ENCODE results near the gene MYO5B. TPM values are rescaled to one million over a fixed set of nuclear protein-coding genes. Genes with fewer than 3 reads are reported as not detected.

MYO5B gene
- polyA plus RNA-seq, 4 donors: 6.2 to 30.2 (median 28.3) TPM

- DNase-seq (ENCODE audit: low read depth in 4 of 4, low spot score in 3 of 4): no peak
Measured at GRCh38 chr18:50030146-50030545, 164.8 kb downstream of the MYO5B start.

- no peak for DNase-seq (ENCODE audit: low read depth in 4 of 4, low spot score in 3 of 4)
Measured at GRCh38 chr18:50027996-50028395, 167.0 kb downstream of the MYO5B start.

GRCh38 chr18:50024466-50024865 is 170.5 kb downstream of the MYO5B start:
- DNase-seq (ENCODE audit: low read depth in 4 of 4, low spot score in 3 of 4): no peak

- DNase-seq (ENCODE audit: low read depth in 4 of 4, low spot score in 3 of 4): no peak
Measured at GRCh38 chr18:50022985-50023384, 172.0 kb downstream of the MYO5B start.

GRCh38 chr18:50014606-50015005 is 180.3 kb downstream of the MYO5B start:
- DNase-seq (ENCODE audit: low read depth in 4 of 4, low spot score in 3 of 4): no peak

- DNase-seq (ENCODE audit: low read depth in 4 of 4, low spot score in 3 of 4): no peak
Measured at GRCh38 chr18:50013363-50014138, 181.4 kb downstream of the MYO5B start.

- DNase-seq (ENCODE audit: low read depth in 4 of 4, low spot score in 3 of 4): no peak
Measured at GRCh38 chr18:50011813-50012435, 183.0 kb downstream of the MYO5B start.

- DNase-seq (ENCODE audit: low read depth in 4 of 4, low spot score in 3 of 4): peak; percentile 6 to 29 (median 10)
Measured at GRCh38 chr18:50009773-50010335, 185.1 kb downstream of the MYO5B start.

- no peak for DNase-seq (ENCODE audit: low read depth in 4 of 4, low spot score in 3 of 4)
Measured at GRCh38 chr18:50008306-50008705, 186.6 kb downstream of the MYO5B start.

- DNase-seq (ENCODE audit: low read depth in 4 of 4, low spot score in 3 of 4): no peak
Measured at GRCh38 chr18:50006470-50007046, 188.4 kb downstream of the MYO5B start.

GRCh38 chr18:50004013-50004412 is 190.9 kb downstream of the MYO5B start:
- DNase-seq (ENCODE audit: low read depth in 4 of 4, low spot score in 3 of 4): no peak

GRCh38 chr18:50002781-50003180 is 192.2 kb downstream of the MYO5B start:
- no peak for DNase-seq (ENCODE audit: low read depth in 4 of 4, low spot score in 3 of 4)

- no peak for DNase-seq (ENCODE audit: low read depth in 4 of 4, low spot score in 3 of 4)
Measured at GRCh38 chr18:50000227-50000626, 194.7 kb downstream of the MYO5B start.

- DNase-seq (ENCODE audit: low read depth in 4 of 4, low spot score in 3 of 4): no peak
Measured at GRCh38 chr18:49999128-49999527, 195.8 kb downstream of the MYO5B start.

- no peak for DNase-seq (ENCODE audit: low read depth in 4 of 4, low spot score in 3 of 4)
Measured at GRCh38 chr18:49997558-49997957, 197.4 kb downstream of the MYO5B start.

- DNase-seq (ENCODE audit: low read depth in 4 of 4, low spot score in 3 of 4): no peak
Measured at GRCh38 chr18:49994410-49994809, 200.5 kb downstream of the MYO5B start.

GRCh38 chr18:49993299-49993698 is 201.6 kb downstream of the MYO5B start:
- DNase-seq (ENCODE audit: low read depth in 4 of 4, low spot score in 3 of 4): no peak

GRCh38 chr18:49988733-49989132 is 206.2 kb downstream of the MYO5B start:
- DNase-seq (ENCODE audit: low read depth in 4 of 4, low spot score in 3 of 4): no peak

- no peak for DNase-seq (ENCODE audit: low read depth in 4 of 4, low spot score in 3 of 4)
Measured at GRCh38 chr18:49988101-49988500, 206.8 kb downstream of the MYO5B start.

GRCh38 chr18:49985236-49985635 is 209.7 kb downstream of the MYO5B start:
- DNase-seq (ENCODE audit: low read depth in 4 of 4, low spot score in 3 of 4): no peak

- DNase-seq (ENCODE audit: low read depth in 4 of 4, low spot score in 3 of 4): no peak
Measured at GRCh38 chr18:49980896-49981295, 214.1 kb downstream of the MYO5B start.

Measured in left renal pelvis (tissue), 4 donors.